ENCODE results near the gene OTOS.

The OTOS gene

DNA sequence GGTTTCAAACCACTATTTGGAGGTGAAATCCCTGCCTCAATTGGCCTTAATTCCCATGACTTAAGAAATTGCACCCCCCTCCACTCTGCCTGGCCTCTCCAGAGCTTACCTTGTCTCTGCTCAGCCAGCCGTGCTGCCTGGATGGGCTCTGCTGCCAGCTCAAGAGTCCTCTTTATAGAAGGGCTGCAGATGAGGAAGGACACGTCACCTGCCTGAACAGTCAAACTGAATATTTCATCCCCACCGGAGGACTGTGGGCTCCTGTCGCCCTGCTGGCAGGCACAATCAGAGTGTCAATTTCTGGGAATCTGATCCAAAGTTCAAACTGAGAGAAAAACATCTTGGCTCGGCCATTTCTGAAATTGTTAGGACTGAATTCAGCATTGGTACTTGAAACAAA lies at the start of gene OTOS:
Gene OTOS (minus strand): TSS at position 148 of the 400 bp plus-strand sequence. CDS start 332 bp downstream, outside the sequence.
- DNase-seq (ENCODE audit: low read depth in 2 of 3, low spot score in 1 of 3): no peak

DNA sequence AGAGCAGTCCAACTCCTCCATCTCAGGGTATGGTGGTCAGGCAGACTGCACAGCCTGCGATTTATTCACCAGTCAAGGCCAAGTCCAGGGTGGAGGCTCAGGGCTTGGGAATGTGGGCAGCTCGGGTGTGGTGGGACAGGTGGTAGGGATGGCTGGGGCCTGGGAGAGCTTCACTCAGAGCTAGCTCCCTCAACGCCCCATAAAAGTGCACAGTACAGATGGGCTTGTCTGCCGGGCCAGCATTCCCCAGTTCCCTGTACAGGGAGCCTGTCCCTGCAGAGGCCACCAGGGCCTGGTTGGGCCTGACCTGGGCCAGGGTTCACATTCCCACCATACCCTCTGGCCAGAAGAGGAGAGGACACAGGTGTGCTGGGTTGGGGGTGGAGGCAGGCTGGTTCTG lies 49.2 kb upstream of the OTOS start:
- no peak for DNase-seq (ENCODE audit: low read depth in 2 of 3, low spot score in 1 of 3)

DNA sequence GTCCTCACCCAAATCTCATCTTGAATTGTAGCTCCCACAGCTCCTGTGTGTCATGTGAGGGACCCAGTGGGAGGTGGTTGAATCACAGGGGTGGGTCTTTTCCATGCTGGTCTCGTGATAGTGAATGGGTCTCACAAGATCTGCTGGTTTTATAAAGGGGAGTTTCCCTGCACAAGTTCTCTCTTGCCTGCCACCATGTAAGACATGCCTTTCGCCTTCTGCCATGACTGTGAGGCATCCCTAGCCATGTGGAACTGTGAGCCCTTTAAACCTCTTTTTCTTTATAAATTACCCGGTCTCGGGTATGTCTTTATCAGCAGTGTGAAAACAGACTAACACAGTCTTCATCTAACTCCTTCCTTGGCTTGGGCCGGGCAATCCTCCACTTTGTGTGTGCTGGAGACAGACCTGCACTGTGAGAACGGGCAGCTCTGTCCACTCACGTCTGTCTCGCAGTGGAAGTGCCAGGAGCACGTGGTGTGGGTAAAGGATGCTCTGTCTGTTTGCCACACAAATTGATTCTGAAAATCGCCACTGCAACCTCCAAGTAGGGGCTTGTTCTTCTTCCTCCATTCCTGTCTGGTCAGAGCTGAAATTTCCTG lies 47.6 kb upstream of the OTOS start:
- DNase-seq (ENCODE audit: low read depth in 2 of 3, low spot score in 1 of 3): no peak

DNA sequence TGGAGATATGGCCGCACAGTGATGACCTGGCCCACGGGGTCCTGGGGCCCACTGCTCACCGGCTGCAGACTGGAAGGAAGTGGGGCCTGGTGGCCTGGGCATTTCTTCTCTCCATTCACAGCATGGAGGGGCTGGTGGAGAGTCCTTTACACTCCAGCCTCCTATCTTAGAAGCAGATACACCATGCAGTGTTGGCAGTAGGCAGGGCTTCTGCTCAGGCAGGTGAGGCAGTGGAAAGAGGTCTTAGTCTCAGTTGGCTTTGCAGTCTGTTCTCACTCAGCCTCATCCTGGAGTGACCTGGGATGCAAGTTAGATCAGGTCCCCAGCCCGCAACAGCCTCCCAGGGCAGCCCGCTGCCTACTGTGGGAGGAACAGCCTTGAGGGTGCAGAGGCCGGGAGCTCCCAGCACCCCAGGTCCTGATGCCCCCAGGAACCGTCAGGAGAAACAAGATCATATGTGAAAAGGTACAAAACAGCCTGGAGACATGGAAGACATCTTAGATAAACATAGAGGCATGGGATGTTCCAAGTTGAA lies 45.8 kb upstream of the OTOS start:
- DNase-seq (ENCODE audit: low read depth in 2 of 3, low spot score in 1 of 3): no peak

- DNase-seq (ENCODE audit: low read depth in 2 of 3, low spot score in 1 of 3): no peak
Measured at GRCh38 chr2:240184656-240185055, 44.2 kb upstream of the OTOS start.

GRCh38 chr2:240183875-240184590 lies 43.6 kb upstream of the OTOS start:
- no peak for DNase-seq (ENCODE audit: low read depth in 2 of 3, low spot score in 1 of 3)

DNA sequence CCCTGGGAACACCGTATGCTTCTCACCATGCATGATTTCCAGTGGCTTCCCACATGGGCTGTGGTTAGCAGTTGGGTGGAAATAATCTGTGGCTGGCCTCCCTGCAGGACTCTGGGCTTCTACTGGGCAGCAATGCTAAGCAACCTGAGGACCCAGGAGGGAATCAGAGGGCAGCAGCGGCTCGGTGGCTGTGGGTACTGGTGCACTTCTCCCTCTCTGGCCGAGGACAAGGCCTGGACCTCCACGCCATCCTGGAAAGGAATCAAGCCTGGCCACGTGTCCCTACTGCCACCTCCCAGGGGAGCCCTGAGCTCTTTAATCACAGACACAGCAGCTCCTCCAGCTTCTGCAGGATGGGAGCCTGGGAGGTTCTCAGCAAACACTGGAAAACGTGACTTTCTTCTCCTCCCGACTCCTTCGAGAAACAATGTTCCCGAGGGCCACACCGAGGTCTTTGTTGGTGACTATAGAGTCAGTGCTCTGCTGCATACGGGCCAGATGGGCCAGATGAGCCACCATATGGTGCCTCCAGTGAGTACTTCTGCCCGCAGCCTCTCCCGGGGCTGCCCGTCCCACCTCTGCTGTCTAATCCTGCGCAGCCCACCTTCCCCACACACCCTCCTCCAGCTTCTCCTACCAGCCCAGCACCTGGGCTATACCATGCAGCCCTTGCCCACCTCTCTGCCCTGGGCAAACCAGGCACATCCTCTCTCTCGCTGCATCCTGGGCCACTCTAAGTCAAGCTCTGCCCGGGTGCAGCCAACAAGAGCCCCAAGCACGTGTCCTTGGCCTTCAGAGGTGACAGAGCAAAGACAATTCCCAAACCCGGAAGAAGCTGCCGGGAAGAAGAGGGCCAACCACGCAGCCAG lies 42.8 kb upstream of the OTOS start:
- DNase-seq (ENCODE audit: low read depth in 2 of 3, low spot score in 1 of 3): no peak

DNA sequence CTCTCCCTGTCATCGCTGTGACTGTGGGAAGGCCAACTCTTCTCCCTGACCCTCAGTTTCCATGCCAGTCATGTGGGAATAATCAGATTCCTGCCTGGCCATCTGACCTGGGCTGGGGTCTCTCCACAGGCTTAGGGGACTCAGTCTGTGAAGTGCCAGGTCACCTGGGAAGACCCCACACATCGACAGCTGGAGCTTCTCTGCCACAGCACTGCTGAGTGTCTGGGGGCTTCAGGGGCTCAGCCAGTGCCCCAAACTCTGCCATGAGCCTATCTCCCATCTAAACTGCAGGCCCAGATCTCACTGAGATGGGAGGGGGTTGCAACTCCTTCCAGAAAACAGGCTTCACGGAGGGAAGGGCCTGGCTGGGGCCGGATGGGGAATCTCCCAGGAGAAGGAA lies 42.0 kb upstream of the OTOS start:
- no peak for DNase-seq (ENCODE audit: low read depth in 2 of 3, low spot score in 1 of 3)

DNA sequence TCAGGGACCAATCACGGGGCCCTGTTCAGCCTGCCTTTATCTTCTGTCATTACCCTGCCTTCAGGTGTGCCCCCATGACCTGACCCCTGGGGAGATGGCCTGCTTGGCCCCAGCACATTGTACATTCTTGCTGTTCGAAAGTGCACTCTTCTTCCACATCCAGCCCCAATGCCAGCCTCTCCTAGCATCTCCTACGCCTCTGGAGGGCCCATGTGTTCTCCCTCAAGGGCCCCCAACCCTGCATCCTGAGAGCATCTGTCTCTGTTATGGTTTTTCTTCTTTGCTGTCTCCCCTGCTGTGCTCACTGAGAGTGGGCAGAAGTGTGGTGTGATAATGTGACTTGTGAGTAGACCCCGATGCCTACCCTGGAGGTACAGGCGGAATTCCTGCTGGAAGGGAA lies 41.5 kb upstream of the OTOS start:
- no peak for DNase-seq (ENCODE audit: low read depth in 2 of 3, low spot score in 1 of 3)

DNA sequence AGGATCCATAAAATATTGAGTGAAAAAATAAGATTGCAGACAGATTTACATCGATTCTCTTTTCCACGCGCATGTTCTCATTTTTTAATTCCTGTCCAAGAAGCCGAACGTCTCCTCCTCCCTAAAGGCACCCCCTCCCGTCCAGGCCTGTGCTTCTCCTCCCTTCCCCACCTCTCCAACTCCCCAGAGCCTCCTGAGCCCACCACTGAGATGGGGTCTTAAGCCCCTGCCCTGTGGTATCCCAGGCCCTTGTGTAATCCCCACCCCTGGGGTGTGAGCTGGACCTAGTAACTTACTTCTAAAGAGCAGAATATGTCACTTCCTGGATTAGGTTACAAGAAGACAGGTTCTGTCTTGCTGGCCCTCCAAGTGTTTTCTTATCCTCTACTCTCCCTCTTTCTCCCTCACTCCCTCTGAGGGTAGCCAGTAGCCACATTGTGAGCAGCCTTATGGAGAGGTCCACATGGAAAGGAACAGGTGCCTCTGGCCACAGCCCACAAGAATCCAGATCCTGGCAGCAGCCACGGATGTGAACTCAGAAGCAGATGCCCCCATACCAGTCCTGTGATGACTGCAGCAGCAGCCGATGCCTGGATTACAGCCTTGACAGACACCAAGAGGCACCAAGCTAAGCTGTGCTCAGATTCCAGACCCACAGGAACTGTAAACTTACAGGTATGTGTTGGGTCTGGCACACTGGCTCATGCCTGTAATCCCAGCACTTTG lies 39.6 kb upstream of the OTOS start:
- no peak for DNase-seq (ENCODE audit: low read depth in 2 of 3, low spot score in 1 of 3)

DNA sequence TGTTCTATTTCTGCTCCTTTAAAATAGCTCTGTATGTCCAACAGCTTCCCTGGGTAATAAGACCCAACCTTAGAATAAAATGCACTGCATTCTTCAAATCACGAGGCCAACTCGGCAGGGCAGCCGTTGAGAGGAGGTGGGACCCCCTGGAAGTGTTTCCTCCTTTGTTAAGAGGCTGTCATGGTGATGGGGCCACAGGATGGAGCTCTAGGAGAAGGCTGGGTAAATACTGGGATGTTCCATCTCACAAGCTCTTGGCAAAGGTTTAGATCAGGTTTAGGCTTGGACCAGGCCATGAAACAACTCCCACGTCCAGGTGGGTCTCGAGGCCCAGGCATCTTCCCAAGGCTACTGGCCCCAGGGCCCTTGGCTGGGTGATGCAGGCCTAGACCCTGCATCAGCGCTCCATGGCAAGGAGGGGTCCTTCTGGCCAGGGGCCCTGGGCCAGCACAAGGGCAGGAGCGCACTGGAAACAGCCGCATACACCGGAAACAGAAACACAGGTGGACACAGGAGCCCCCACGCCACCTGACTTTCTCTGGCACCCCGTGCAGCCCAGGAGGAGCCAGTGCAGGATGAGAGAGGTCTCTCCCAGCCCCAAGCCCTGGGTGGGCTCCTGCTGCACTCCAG lies 38.8 kb upstream of the OTOS start:
- no peak for DNase-seq (ENCODE audit: low read depth in 2 of 3, low spot score in 1 of 3)

DNA sequence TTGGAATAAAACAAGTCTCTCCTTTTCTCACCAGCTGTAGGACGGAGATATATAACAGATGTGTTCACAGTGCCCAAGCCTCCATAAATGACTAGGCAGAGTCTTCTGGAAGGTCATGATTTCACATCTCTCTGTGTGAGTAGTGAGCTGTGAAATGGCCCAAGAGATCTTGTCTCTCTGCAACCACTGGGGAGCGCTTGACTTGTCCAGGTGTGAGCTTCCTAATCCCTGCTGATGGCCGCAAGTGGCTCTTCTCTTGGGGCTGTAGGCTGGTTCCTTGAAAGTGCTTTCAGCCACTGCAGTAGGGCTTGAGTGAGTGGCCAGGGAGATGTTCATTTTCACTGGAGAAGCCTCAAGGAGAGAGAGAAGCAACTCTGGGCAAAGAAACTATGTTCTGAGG lies 38.1 kb upstream of the OTOS start:
- no peak for DNase-seq (ENCODE audit: low read depth in 2 of 3, low spot score in 1 of 3)

DNA sequence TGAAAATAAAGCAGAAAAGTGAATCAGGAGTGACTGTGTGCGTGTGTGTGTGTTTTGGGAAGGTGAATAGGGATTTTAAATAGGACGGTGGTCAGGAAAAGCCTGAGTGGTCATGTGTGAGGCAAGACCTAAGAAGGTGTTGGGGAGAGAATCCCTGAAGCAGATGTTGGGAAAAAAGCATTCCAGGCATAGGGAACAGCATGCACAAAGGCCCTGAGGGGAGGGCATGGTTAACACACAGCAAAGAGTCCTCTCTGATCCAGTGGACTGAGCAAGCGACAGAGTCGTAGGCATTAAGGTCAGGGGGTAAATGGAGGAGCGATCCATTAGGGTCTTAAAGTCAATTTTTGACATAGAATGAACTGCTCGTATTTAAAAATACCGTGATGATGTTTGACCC lies 34.0 kb upstream of the OTOS start:
- DNase-seq (ENCODE audit: low read depth in 2 of 3, low spot score in 1 of 3): no peak

GRCh38 chr2:240172071-240172895 lies 31.8 kb upstream of the OTOS start:
- no peak for DNase-seq (ENCODE audit: low read depth in 2 of 3, low spot score in 1 of 3)

GRCh38 chr2:240170883-240171282 lies 30.4 kb upstream of the OTOS start:
- no peak for DNase-seq (ENCODE audit: low read depth in 2 of 3, low spot score in 1 of 3)

GRCh38 chr2:240170354-240170735 lies 29.9 kb upstream of the OTOS start:
- DNase-seq (ENCODE audit: low read depth in 2 of 3, low spot score in 1 of 3): no peak

DNA sequence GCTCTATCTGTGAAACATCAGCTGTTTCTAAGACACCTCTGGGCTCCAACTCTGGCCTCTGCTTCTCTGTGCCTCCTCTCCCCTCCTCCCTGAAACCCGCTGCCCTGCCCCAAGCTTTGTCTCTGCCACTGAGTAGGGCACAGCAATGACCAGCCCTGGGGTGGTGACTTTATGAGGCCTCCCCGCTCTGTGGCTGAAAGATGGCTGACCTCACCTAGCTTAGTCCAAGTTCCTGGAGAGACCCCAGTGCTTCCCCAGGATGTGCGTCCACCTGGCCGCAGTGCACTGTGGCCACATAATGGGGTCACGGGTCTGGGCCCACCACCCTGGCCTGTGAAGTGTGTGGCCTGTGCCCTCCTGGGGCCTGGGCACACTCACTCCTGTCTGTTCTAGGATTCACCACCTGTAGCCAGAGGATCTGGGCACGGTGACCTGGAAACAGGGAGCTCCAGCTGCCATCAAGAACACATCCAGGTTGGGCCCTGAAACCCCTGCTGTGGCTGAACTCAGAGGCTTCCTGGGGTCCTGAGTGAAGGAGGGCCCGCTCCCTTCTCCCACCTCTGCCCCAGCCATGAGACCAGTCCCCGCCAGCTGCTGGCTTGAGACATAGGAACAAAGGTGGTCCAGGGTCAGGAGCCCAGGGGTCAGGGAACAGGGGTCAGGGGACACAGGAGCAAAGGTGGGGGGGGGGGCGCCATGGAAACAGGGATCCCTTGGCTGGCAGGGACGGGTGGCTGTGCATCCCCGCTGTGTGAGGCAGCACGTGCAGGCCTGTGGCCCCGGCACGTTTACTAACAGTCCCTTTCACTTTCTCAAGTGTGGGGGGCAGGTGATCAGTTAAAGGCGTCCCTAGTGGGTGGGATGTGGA lies 29.3 kb upstream of the OTOS start:
- no peak for DNase-seq (ENCODE audit: low read depth in 2 of 3, low spot score in 1 of 3)

- no peak for DNase-seq (ENCODE audit: low read depth in 2 of 3, low spot score in 1 of 3)
Measured at GRCh38 chr2:240168546-240169361, 28.3 kb upstream of the OTOS start.

Data from stimulated activated CD4-positive, alpha-beta T cell treated with anti-CD3 and anti-CD28 coated beads, Interleukin-12 subunit alpha, Interleukin-12 subunit beta, amount 100 ng/mL, for 48 hours (primary cell).